HG03066 (cell line): Measurements from ENCODE around the gene ADAMTS4.

Experiments
- ATAC-seq: cut with Tn5 transposase; IDR thresholded peaks from one replicate; pipeline ENCODE4 v1.9.1; 2021; ENCODE audit warnings: low read depth; ENCODE audit not compliant: unreplicated experiment

Gene ADAMTS4

GRCh38 chr1:161175771-161176453, 22.9 kb downstream of the ADAMTS4 start:
- ATAC-seq = no peak

- ATAC-seq = no peak
Observed at GRCh38 chr1:161174911-161175310, 23.9 kb downstream of the ADAMTS4 start.

GRCh38 chr1:161173711-161174110, 25.1 kb downstream of the ADAMTS4 start:
- no peak for ATAC-seq

- no peak for ATAC-seq
Observed at GRCh38 chr1:161172776-161173376, 26.0 kb downstream of the ADAMTS4 start.

GRCh38 chr1:161172349-161172748, 26.5 kb downstream of the ADAMTS4 start:
- ATAC-seq = no peak

GRCh38 chr1:161171696-161172095, 27.2 kb downstream of the ADAMTS4 start:
- no peak for ATAC-seq

GRCh38 chr1:161171191-161171590, 27.7 kb downstream of the ADAMTS4 start:
- no peak for ATAC-seq

- no peak for ATAC-seq
Observed at GRCh38 chr1:161168906-161169305, 29.9 kb downstream of the ADAMTS4 start.

GRCh38 chr1:161166669-161167548, 31.9 kb downstream of the ADAMTS4 start:
- peak; percentile 15 for ATAC-seq

- ATAC-seq = peak; percentile 91
Observed at GRCh38 chr1:161165742-161166668, 32.8 kb downstream of the ADAMTS4 start, which contains the start of gene PPOX. Gene PPOX (plus strand): TSS chr1:161166426. CDS start chr1:161166848, 422 bp downstream.

- ATAC-seq = no peak
Observed at GRCh38 chr1:161164901-161165610, 33.8 kb downstream of the ADAMTS4 start.

- no peak for ATAC-seq
Observed at GRCh38 chr1:161163793-161164192, 35.1 kb downstream of the ADAMTS4 start.

GRCh38 chr1:161162806-161163205, 36.0 kb downstream of the ADAMTS4 start:
- ATAC-seq = no peak

- no peak for ATAC-seq
Observed at GRCh38 chr1:161162052-161162451, 36.8 kb downstream of the ADAMTS4 start.

- ATAC-seq = no peak
Observed at GRCh38 chr1:161161652-161162051, 37.2 kb downstream of the ADAMTS4 start.

GRCh38 chr1:161160671-161161145, 38.1 kb downstream of the ADAMTS4 start:
- ATAC-seq = no peak

- ATAC-seq = no peak
Observed at GRCh38 chr1:161159913-161160243, 39.0 kb downstream of the ADAMTS4 start.

GRCh38 chr1:161159087-161159912, 39.6 kb downstream of the ADAMTS4 start, which contains the start of gene USP21:
Gene USP21 (plus strand): TSS chr1:161159500. CDS start chr1:161160641, 1,141 bp downstream.
- peak; percentile 85 for ATAC-seq
